Measurements from ENCODE around the gene TMEM79. TPM values are rescaled to one million over a fixed set of nuclear protein-coding genes. Genes with fewer than 3 reads are reported as not detected.

Gene TMEM79
- total RNA-seq, result 3.3 and 3.4 TPM in 2 replicates
- polyA plus RNA-seq, result 8.5 and 15.7 TPM in 2 replicates

- Histone ChIP-seq H3K36me3 (replicated peaks; ENCODE audit: insufficient read depth, low read depth) (no peaks in the 10 kb centered on the region), H3K9me3 (ENCODE audit: low read depth) (no peaks in the 10 kb centered on the region), H3K9me2 (replicated peaks; ENCODE audit: insufficient read depth) (no peaks in the 10 kb centered on the region), H3K79me2 (peaks cover 43% of the 10 kb centered on the region), H2AFZ (peak within 1 kb of the TSS; percentile 51), H3K4me2 (peak within 1 kb of the TSS; percentile 76), H3K4me3 (peak within 1 kb of the TSS; percentile 48), H3K27ac (peak within 1 kb of the TSS; percentile 74), H3K27me3 (no peaks in the 10 kb centered on the region), H4K20me1 (ENCODE audit: insufficient read depth, poor library complexity, severe bottlenecking) (peaks cover 14% of the 10 kb centered on the region), H3K4me1 (ENCODE audit: insufficient read depth) (peaks cover 17% of the 10 kb centered on the region)
- 63% methylated on average over 7 of the region's 7 CpGs for WGBS (ENCODE audit: low lambda C conversion rate, missing lambda C conversion rate)
- DNase-seq (ENCODE audit: low spot score), result peak; percentile 42
- TF ChIP-seq CTCF (IDR thresholded peaks at IDR 0.05; ENCODE audit: poor library complexity), result no peak
- no peak for TF ChIP-seq EZH2phosphoT487 (IDR thresholded peaks at IDR 0.05; ENCODE audit: low read depth, severe bottlenecking, unreplicated experiment)
- TF ChIP-seq EZH2 (IDR thresholded peaks at IDR 0.05; ENCODE audit: borderline replicate concordance), result no peak
These were observed at the start of gene TMEM79 for GRCh38 chr1:156284112-156284511. TMEM79 (plus strand) TSS chr1:156284325; CDS start chr1:156285227, 902 bp downstream.

DNA sequence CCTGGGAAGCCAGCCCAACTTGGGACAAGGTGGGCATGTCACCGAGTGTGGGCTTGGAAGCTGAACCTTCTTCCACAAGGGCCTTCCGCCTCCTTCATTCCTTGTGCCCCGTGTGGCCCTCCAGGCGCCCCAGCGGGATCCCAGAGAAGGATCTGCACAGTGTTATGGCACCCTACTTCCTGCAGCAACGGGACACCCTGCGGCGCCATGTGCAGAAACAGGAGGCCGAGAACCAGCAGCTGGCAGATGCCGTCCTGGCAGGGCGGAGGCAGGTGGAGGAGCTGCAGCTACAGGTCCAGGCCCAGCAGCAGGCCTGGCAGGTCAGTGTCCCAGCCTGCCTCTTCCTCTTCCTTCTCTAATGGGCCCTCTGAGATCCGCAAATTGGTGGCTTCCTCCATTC lies 48.0 kb upstream of the TMEM79 start:
- H3K9me2 ChIP-seq (replicated peaks; ENCODE audit: insufficient read depth), result no peaks in the 10 kb centered on the region
- no peaks in the 10 kb centered on the region for H3K27me3 ChIP-seq
- TF ChIP-seq CTCF (IDR thresholded peaks at IDR 0.05; ENCODE audit: poor library complexity), result no peak
- no peak for TF ChIP-seq EZH2phosphoT487 (IDR thresholded peaks at IDR 0.05; ENCODE audit: low read depth, severe bottlenecking, unreplicated experiment)
- no peak for TF ChIP-seq EZH2 (IDR thresholded peaks at IDR 0.05; ENCODE audit: borderline replicate concordance)
- no peak overlapping the region for H3K27ac ChIP-seq
- no peaks in the 10 kb centered on the region for H4K20me1 ChIP-seq (ENCODE audit: insufficient read depth, poor library complexity, severe bottlenecking)
- H3K36me3 ChIP-seq (replicated peaks; ENCODE audit: insufficient read depth, low read depth), result no peaks in the 10 kb centered on the region
- H3K4me2 ChIP-seq, result no peak overlapping the region
- no peak overlapping the region for H2AFZ ChIP-seq
- no peaks in the 10 kb centered on the region for H3K79me2 ChIP-seq
- WGBS (ENCODE audit: low lambda C conversion rate, missing lambda C conversion rate), result 98% methylated on average over 12 of the region's 12 CpGs
- no peaks in the 10 kb centered on the region for H3K9me3 ChIP-seq (ENCODE audit: low read depth)
- no peak for DNase-seq (ENCODE audit: low spot score)
- no peak overlapping the region for H3K4me3 ChIP-seq
- no peaks in the 10 kb centered on the region for H3K4me1 ChIP-seq (ENCODE audit: insufficient read depth)

DNA sequence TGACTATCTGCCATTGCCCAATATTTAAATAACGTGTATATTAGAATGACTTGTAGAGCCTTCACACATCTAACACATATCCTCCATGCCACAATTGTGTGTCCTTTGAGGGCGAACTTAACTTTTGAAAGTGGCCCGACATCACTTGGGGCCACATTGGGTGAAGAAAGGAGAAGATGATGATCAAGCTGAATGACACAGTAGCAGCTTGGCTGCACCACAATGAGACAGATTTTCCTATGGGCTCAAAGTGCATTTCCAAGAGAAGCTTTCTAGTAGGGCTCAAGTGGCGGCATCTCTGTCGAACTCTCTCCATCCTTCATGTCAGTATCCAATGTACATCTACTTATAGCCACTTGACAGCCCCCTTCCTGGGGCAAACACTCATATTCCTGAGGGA lies 45.9 kb upstream of the TMEM79 start:
- Histone ChIP-seq H3K4me1 (ENCODE audit: insufficient read depth) (no peaks in the 10 kb centered on the region), H3K79me2 (no peaks in the 10 kb centered on the region), H4K20me1 (ENCODE audit: insufficient read depth, poor library complexity, severe bottlenecking) (no peaks in the 10 kb centered on the region), H3K4me3 (no peak overlapping the region), H3K9me3 (ENCODE audit: low read depth) (no peaks in the 10 kb centered on the region), H3K4me2 (no peak overlapping the region), H3K27me3 (no peaks in the 10 kb centered on the region), H2AFZ (no peak overlapping the region), H3K27ac (no peak overlapping the region), H3K9me2 (replicated peaks; ENCODE audit: insufficient read depth) (no peaks in the 10 kb centered on the region), H3K36me3 (replicated peaks; ENCODE audit: insufficient read depth, low read depth) (no peaks in the 10 kb centered on the region)
- TF ChIP-seq EZH2 (IDR thresholded peaks at IDR 0.05; ENCODE audit: borderline replicate concordance) (no peak), EZH2phosphoT487 (IDR thresholded peaks at IDR 0.05; ENCODE audit: low read depth, severe bottlenecking, unreplicated experiment) (no peak), CTCF (IDR thresholded peaks at IDR 0.05; ENCODE audit: poor library complexity) (no peak)
- WGBS (ENCODE audit: low lambda C conversion rate, missing lambda C conversion rate), result 97% methylated on average over 5 of the region's 5 CpGs
- DNase-seq (ENCODE audit: low spot score), result no peak

Data from hepatocyte (in vitro differentiated cells).